ENCODE results near the gene RTN1.
A peak's percentile ranks its signal among the peaks of the same experiment; 100 is the strongest.

RTN1 gene

GRCh38 chr14:59832653-59833294, 37.8 kb downstream of the RTN1 start:
- DNase-seq (ENCODE audit: insufficient read length, low spot score), result no peak
- no peak for TF ChIP-seq POLR2A (IDR thresholded peaks at IDR 0.05; ENCODE audit: low read depth, low read length)
- FAIRE-seq, result no peak

GRCh38 chr14:59831121-59831730, 39.4 kb downstream of the RTN1 start:
- TF ChIP-seq POLR2A (IDR thresholded peaks at IDR 0.05; ENCODE audit: low read depth, low read length), result no peak
- DNase-seq (ENCODE audit: insufficient read length, low spot score), result no peak
- FAIRE-seq, result no peak

GRCh38 chr14:59830338-59830734, 40.2 kb downstream of the RTN1 start:
- no peak for FAIRE-seq
- no peak for TF ChIP-seq POLR2A (IDR thresholded peaks at IDR 0.05; ENCODE audit: low read depth, low read length)
- DNase-seq (ENCODE audit: insufficient read length, low spot score), result no peak

- TF ChIP-seq POLR2A (IDR thresholded peaks at IDR 0.05; ENCODE audit: low read depth, low read length), result no peak
- DNase-seq (ENCODE audit: insufficient read length, low spot score) (peak; percentile 23), FAIRE-seq (peak; percentile 95)
Measured at GRCh38 chr14:59829469-59830337, 40.9 kb downstream of the RTN1 start.

- no peak for TF ChIP-seq POLR2A (IDR thresholded peaks at IDR 0.05; ENCODE audit: low read depth, low read length)
- DNase-seq (ENCODE audit: insufficient read length, low spot score) (no peak), FAIRE-seq (no peak)
Measured at GRCh38 chr14:59828276-59828675, 42.3 kb downstream of the RTN1 start.

GRCh38 chr14:59827401-59827800, 43.2 kb downstream of the RTN1 start:
- TF ChIP-seq POLR2A (IDR thresholded peaks at IDR 0.05; ENCODE audit: low read depth, low read length), result no peak
- FAIRE-seq, result no peak
- no peak for DNase-seq (ENCODE audit: insufficient read length, low spot score)

- FAIRE-seq (no peak), DNase-seq (ENCODE audit: insufficient read length, low spot score) (no peak)
- no peak for TF ChIP-seq POLR2A (IDR thresholded peaks at IDR 0.05; ENCODE audit: low read depth, low read length)
Measured at GRCh38 chr14:59826150-59826549, 44.4 kb downstream of the RTN1 start.

- no peak for DNase-seq (ENCODE audit: insufficient read length, low spot score)
- TF ChIP-seq POLR2A (IDR thresholded peaks at IDR 0.05; ENCODE audit: low read depth, low read length), result no peak
- FAIRE-seq, result no peak
Measured at GRCh38 chr14:59823179-59823578, 47.4 kb downstream of the RTN1 start.

- no peak for DNase-seq (ENCODE audit: insufficient read length, low spot score)
- TF ChIP-seq POLR2A (IDR thresholded peaks at IDR 0.05; ENCODE audit: low read depth, low read length), result no peak
- no peak for FAIRE-seq
Measured at GRCh38 chr14:59819446-59820088, 51.0 kb downstream of the RTN1 start.

GRCh38 chr14:59816941-59817340, 53.6 kb downstream of the RTN1 start:
- DNase-seq (ENCODE audit: insufficient read length, low spot score), result no peak
- FAIRE-seq, result no peak
- TF ChIP-seq POLR2A (IDR thresholded peaks at IDR 0.05; ENCODE audit: low read depth, low read length), result no peak

GRCh38 chr14:59814988-59815387, 55.6 kb downstream of the RTN1 start:
- DNase-seq (ENCODE audit: insufficient read length, low spot score) (no peak), FAIRE-seq (no peak)
- no peak for TF ChIP-seq POLR2A (IDR thresholded peaks at IDR 0.05; ENCODE audit: low read depth, low read length)

GRCh38 chr14:59811815-59812214, 58.8 kb downstream of the RTN1 start:
- no peak for DNase-seq (ENCODE audit: insufficient read length, low spot score)
- FAIRE-seq, result no peak
- TF ChIP-seq POLR2A (IDR thresholded peaks at IDR 0.05; ENCODE audit: low read depth, low read length), result no peak

- FAIRE-seq, result no peak
- DNase-seq (ENCODE audit: insufficient read length, low spot score), result no peak
- TF ChIP-seq POLR2A (IDR thresholded peaks at IDR 0.05; ENCODE audit: low read depth, low read length), result no peak
Measured at GRCh38 chr14:59811073-59811472, 59.5 kb downstream of the RTN1 start.

- no peak for DNase-seq (ENCODE audit: insufficient read length, low spot score)
- FAIRE-seq, result no peak
- no peak for TF ChIP-seq POLR2A (IDR thresholded peaks at IDR 0.05; ENCODE audit: low read depth, low read length)
Measured at GRCh38 chr14:59803052-59803540, 67.5 kb downstream of the RTN1 start.

All from H54 (cell line).